ENCODE measurements around the gene POLR1H. TPM values are rescaled to one million over a fixed set of nuclear protein-coding genes. Genes with fewer than 3 reads are reported as not detected.

The POLR1H gene
- total and polyA plus RNA-seq, 2 experiments from 2014 or later = 28.1 to 93.6 TPM

- Histone ChIP-seq H3F3A (replicated peaks; ENCODE audit: low read depth) (no peaks in the 10 kb centered on the region), H3K27ac (ENCODE audit: low read depth) (no peak overlapping the region), H3K4me1 (ENCODE audit: insufficient read depth) (no peaks in the 10 kb centered on the region), H3K36me3 (ENCODE audit: insufficient read depth) (no peaks in the 10 kb centered on the region), H3K9me2 (ENCODE audit: insufficient read depth) (no peaks in the 10 kb centered on the region), H3K27me3 (ENCODE audit: insufficient read depth) (peaks cover 54% of the 10 kb centered on the region), H3K4me3 (no peak overlapping the region), H4K20me1 (replicated peaks; ENCODE audit: insufficient read depth) (no peaks in the 10 kb centered on the region), H3K79me2 (replicated peaks; ENCODE audit: insufficient read depth) (no peaks in the 10 kb centered on the region), H2AFZ (no peak overlapping the region), H3K4me2 (no peak overlapping the region)
- Mint-ChIP-seq H3K4me1 (no peaks in the 10 kb centered on the region), H3K9me3 (no peaks in the 10 kb centered on the region), H3K27me3 (ENCODE audit: insufficient read depth, low read depth, poor library complexity) (peaks cover 12% of the 10 kb centered on the region), H3K4me3 (no peak overlapping the region), H3K27ac (no peak overlapping the region), H3K36me3 (ENCODE audit: low read depth) (no peaks in the 10 kb centered on the region)
- DNase-seq (ENCODE audit: low spot score) = no peak
- TF ChIP-seq CTCF (conservative IDR thresholded peaks at IDR 0.05; ENCODE audit: low read depth in 2 of 2) (no peak), ZNF114 (CRISPR knock-in tag; IDR thresholded peaks at IDR 0.05) (no peak), ETS1 (IDR thresholded peaks at IDR 0.05) (no peak), POLR2AphosphoS5 (IDR thresholded peaks at IDR 0.05; ENCODE audit: low read depth) (no peak), JUNB (IDR thresholded peaks at IDR 0.05; ENCODE audit: unreplicated experiment) (no peak), EZH2phosphoT487 (IDR thresholded peaks at IDR 0.05; ENCODE audit: unreplicated experiment) (no peak), REST (IDR thresholded peaks at IDR 0.05; ENCODE audit: unreplicated experiment) (no peak), ZNF462 (CRISPR knock-in tag; IDR thresholded peaks at IDR 0.05) (no peak), ZNF331 (CRISPR knock-in tag; IDR thresholded peaks at IDR 0.05; ENCODE audit: low read depth) (no peak), NANOG (IDR thresholded peaks at IDR 0.05; ENCODE audit: borderline replicate concordance) (no peak), EZH2 (IDR thresholded peaks at IDR 0.05; ENCODE audit: low read depth, unreplicated experiment) (no peak), CREB1 (CRISPR knock-in tag; IDR thresholded peaks at IDR 0.05; ENCODE audit: low read depth) (no peak), STAT1 (IDR thresholded peaks at IDR 0.05; ENCODE audit: unreplicated experiment) (no peak)
- ATAC-seq = no peak
Observed at GRCh38 chr6:30113841-30114240, 52.8 kb downstream of the POLR1H start.

All from GM23338 (cell line).